OCI-LY1 (cell line): ENCODE measurements around the gene ZNF555.

Experiments
- H2AFZ ChIP-seq: fragments of 200-600 bp; sonication (generic), shearing (Covaris generic); 2 replicates; pipeline ENCODE4 v1.6.0; 2014; ENCODE audit warnings: antibody characterized with exemption, mild to moderate bottlenecking, low read length
- H3F3A ChIP-seq: fragments of 200-600 bp; sonication (generic), shearing (Covaris generic); 2 replicates; pipeline ENCODE4 v1.6.0; 2014; ENCODE audit warnings: mild to moderate bottlenecking, antibody characterized with exemption, low read length, moderate library complexity; ENCODE audit not compliant: insufficient read depth
- H3K27ac ChIP-seq: fragments of 200-600 bp; sonication (generic); 2 replicates; pipeline ENCODE4 v1.5.1; 2014; ENCODE audit warnings: low read length, mixed run types, mild to moderate bottlenecking, low read depth; ENCODE audit not compliant: poor library complexity, severe bottlenecking
- H3K27me3 ChIP-seq: fragments of 200-600 bp; sonication (generic); 2 replicates; pipeline ENCODE4 v1.6.0; 2014; ENCODE audit warnings: antibody characterized with exemption, mild to moderate bottlenecking, low read length, moderate library complexity; ENCODE audit not compliant: insufficient read depth
- H3K36me3 ChIP-seq: fragments of 200-600 bp; sonication (generic); 2 replicates; pipeline ENCODE4 v1.6.1; 2014; ENCODE audit warnings: mild to moderate bottlenecking, antibody characterized with exemption, low read length, moderate library complexity, mixed read lengths; ENCODE audit not compliant: insufficient read depth
- H3K4me1 ChIP-seq: fragments of 200-600 bp; sonication (generic); 2 replicates; pipeline ENCODE4 v1.5.1; 2014; ENCODE audit warnings: mild to moderate bottlenecking, low read length, moderate library complexity; ENCODE audit not compliant: insufficient read depth, severe bottlenecking
- H3K4me2 ChIP-seq: fragments of 200-600 bp; sonication (generic), shearing (Covaris generic); 2 replicates; pipeline ENCODE4 v1.6.1; 2014; ENCODE audit warnings: low read length
- H3K4me3 ChIP-seq: fragments of 200-600 bp; sonication (generic); 2 replicates; pipeline ENCODE4 v1.5.1; 2014; ENCODE audit warnings: low read length, low read depth, mild to moderate bottlenecking, mixed read lengths; ENCODE audit not compliant: poor library complexity, severe bottlenecking
- H3K79me2 ChIP-seq: fragments of 200-600 bp; shearing (Covaris generic); 2 replicates; pipeline ENCODE4 v1.6.1; 2016; ENCODE audit warnings: mixed run types, low read length, mixed read lengths; ENCODE audit not compliant: insufficient read depth
- H3K9ac ChIP-seq: fragments of 200-600 bp; sonication (generic), shearing (Covaris generic); 2 replicates; pipeline ENCODE4 v1.6.1; 2014; ENCODE audit warnings: mild to moderate bottlenecking, low read length, mixed read lengths
- H3K9me2 ChIP-seq: fragments of 200-600 bp; sonication (generic), shearing (Covaris generic); 2 replicates; pipeline ENCODE4 v1.6.1; 2014; ENCODE audit warnings: low read depth, mild to moderate bottlenecking, low read length, mixed read lengths
- H3K9me3 ChIP-seq: fragments of 200-600 bp; shearing (Covaris generic); 2 replicates; pipeline ENCODE4 v1.6.1; 2014; ENCODE audit warnings: low read length, mixed read lengths
- H4K20me1 ChIP-seq: fragments of 200-600 bp; sonication (generic), shearing (Covaris generic); 2 replicates; pipeline ENCODE4 v1.6.0; 2016; ENCODE audit warnings: mild to moderate bottlenecking, low read length; ENCODE audit not compliant: insufficient read depth
- CTCF ChIP-seq: fragments of 200-600 bp; sonication (generic), shearing (Covaris generic); IDR thresholded peaks from 2 replicates; pipeline ENCODE4 v1.5.1; 2017; ENCODE audit warnings: mild to moderate bottlenecking, antibody characterized with exemption, low read length, moderate library complexity, mixed read lengths
- EZH2 ChIP-seq: fragments of 200-600 bp; sonication (generic), shearing (Covaris generic); IDR thresholded peaks from 2 replicates; pipeline ENCODE4 v1.8.0; 2017; ENCODE audit warnings: borderline replicate concordance, mixed run types, mild to moderate bottlenecking, antibody characterized with exemption, low read length, moderate library complexity, mixed read lengths

The ZNF555 gene

GRCh38 chr19:2877398-2878331, 36.4 kb downstream of the ZNF555 start:
- no peak for TF ChIP-seq EZH2
- TF ChIP-seq CTCF, result no peak
- H3K4me2 ChIP-seq, result no peak overlapping the region
- no peaks in the 10 kb centered on the region for H3K9me2 ChIP-seq
- peaks cover 13% of the 10 kb centered on the region for H3K9me3 ChIP-seq
- no peak overlapping the region for H3K9ac ChIP-seq
- no peaks in the 10 kb centered on the region for H3K4me1 ChIP-seq
- no peak overlapping the region for H2AFZ ChIP-seq
- no peak overlapping the region for H3K27ac ChIP-seq
- no peak overlapping the region for H3K4me3 ChIP-seq
- H3K36me3 ChIP-seq, result no peaks in the 10 kb centered on the region
- H3K79me2 ChIP-seq, result no peaks in the 10 kb centered on the region
- H3F3A ChIP-seq, result no peaks in the 10 kb centered on the region
- H4K20me1 ChIP-seq, result no peaks in the 10 kb centered on the region
- no peaks in the 10 kb centered on the region for H3K27me3 ChIP-seq

- H2AFZ ChIP-seq, result no peak overlapping the region
- no peaks in the 10 kb centered on the region for H3K9me3 ChIP-seq
- H3K4me2 ChIP-seq, result no peak overlapping the region
- no peak overlapping the region for H3K4me3 ChIP-seq
- no peaks in the 10 kb centered on the region for H4K20me1 ChIP-seq
- no peaks in the 10 kb centered on the region for H3K4me1 ChIP-seq
- TF ChIP-seq CTCF (no peak), EZH2 (no peak)
- no peaks in the 10 kb centered on the region for H3K36me3 ChIP-seq
- no peaks in the 10 kb centered on the region for H3F3A ChIP-seq
- H3K9ac ChIP-seq, result no peak overlapping the region
- no peaks in the 10 kb centered on the region; the same call in 1 of the 2 replicates for H3K27me3 ChIP-seq
- H3K27ac ChIP-seq, result no peak overlapping the region
- H3K9me2 ChIP-seq, result no peaks in the 10 kb centered on the region
- no peaks in the 10 kb centered on the region for H3K79me2 ChIP-seq
These were observed 42.6 kb downstream of the ZNF555 start for GRCh38 chr19:2883686-2884439.

GRCh38 chr19:2885736-2886135, 44.5 kb downstream of the ZNF555 start:
- Histone ChIP-seq H4K20me1 (no peaks in the 10 kb centered on the region), H3K9me3 (no peaks in the 10 kb centered on the region), H3K27ac (no peak overlapping the region), H3K79me2 (no peaks in the 10 kb centered on the region), H3K9me2 (no peaks in the 10 kb centered on the region), H3K36me3 (no peaks in the 10 kb centered on the region), H2AFZ (no peak overlapping the region), H3K4me3 (no peak overlapping the region), H3K4me1 (no peaks in the 10 kb centered on the region), H3K27me3 (no peaks in the 10 kb centered on the region; the same call in 1 of the 2 replicates), H3F3A (no peaks in the 10 kb centered on the region), H3K9ac (no peak overlapping the region), H3K4me2 (no peak overlapping the region)
- TF ChIP-seq EZH2, result no peak
- TF ChIP-seq CTCF, result no peak
